Naive B cell (primary cell): ENCODE measurements around the gene CSF3R. TPM values are rescaled to one million over a fixed set of nuclear protein-coding genes. Genes with fewer than 3 reads are reported as not detected.

Experiments
- ATAC-seq, 2 donors: fragments of 150-1000 bp; cut with Tn5 transposase; 2 replicates each; pipeline ENCODE4 v1.10.0; 2021; ENCODE audit warnings: low read depth in 2 of 2, mild to moderate bottlenecking in 2 of 2, moderate library complexity in 2 of 2
- DNase-seq: peaks from one replicate; pipeline ENCODE4 v3.0.0; 2022
- H3K27ac Mint-ChIP-seq, 6 donors: one replicate each; pipeline ENCODE4 v1.8.0; 2020 to 2022; ENCODE audit warnings: mild to moderate bottlenecking in 6 of 6, mixed read lengths in 6 of 6, moderate library complexity in 5 of 6, inconsistent platforms in 2 of 6
- H3K27me3 Mint-ChIP-seq, 3 donors: one replicate each; pipeline ENCODE4 v1.8.0; 2021 to 2022; ENCODE audit warnings: mixed read lengths in 3 of 3, mild to moderate bottlenecking in 1 of 3
- H3K36me3 Mint-ChIP-seq, 2 donors: one replicate each; pipeline ENCODE4 v1.8.0; 2020 to 2022; ENCODE audit warnings: mixed read lengths in 2 of 2, inconsistent platforms in 1 of 2, mild to moderate bottlenecking in 1 of 2
- H3K4me1 Mint-ChIP-seq, 3 donors: one replicate each; pipeline ENCODE4 v1.8.0; 2020 to 2022; ENCODE audit warnings: mixed read lengths in 3 of 3, inconsistent platforms in 1 of 3, mild to moderate bottlenecking in 1 of 3, moderate library complexity in 1 of 3
- H3K4me3 Mint-ChIP-seq, 8 donors: one replicate each; pipeline ENCODE4 v1.8.0; 2020 to 2022; ENCODE audit warnings: mild to moderate bottlenecking in 8 of 8, mixed read lengths in 8 of 8, moderate library complexity in 8 of 8, inconsistent platforms in 2 of 8
- H3K9me3 Mint-ChIP-seq, 7 donors: one replicate each; pipeline ENCODE4 v1.8.0; 2020 to 2022; ENCODE audit warnings: mixed read lengths in 7 of 7, mild to moderate bottlenecking in 5 of 7, inconsistent platforms in 2 of 7, moderate library complexity in 1 of 7
- polyA plus RNA-seq, 6 donors: library from polyadenylated mRNA; unstranded; fragments of 300-500 nt; fragmentation: Illumina TruSeq; gene quantifications; one replicate each; pipeline ENCODE4 v1.2.3, GENCODE V29; 2021; ENCODE audit warnings: low read depth in 6 of 6

Gene CSF3R
- polyA plus RNA-seq, 6 donors from 2014 or later: 0.12 to 4.4 (median 0.78) TPM

DNA sequence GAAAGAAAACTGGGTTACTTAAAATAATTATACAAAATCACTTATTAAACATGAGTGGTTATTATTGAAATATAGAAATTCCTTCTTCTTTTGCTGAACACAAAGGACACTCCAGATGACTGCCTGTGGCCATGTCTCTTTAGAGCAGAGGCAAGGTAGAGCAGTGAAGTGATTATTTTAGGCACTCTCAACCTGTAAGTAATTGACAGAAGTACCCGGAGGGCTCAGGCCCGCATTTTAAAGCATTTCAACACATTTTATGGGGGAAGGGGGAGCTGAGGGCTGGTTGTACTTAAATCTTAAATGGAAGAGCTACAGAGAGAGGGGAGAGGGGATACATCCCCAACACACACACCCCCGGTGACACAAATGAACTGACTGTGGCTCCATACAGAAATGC is 42.7 kb downstream of the CSF3R start:
- Mint-ChIP-seq H3K27ac (no peak overlapping the region), H3K27me3 (no peaks in the 10 kb centered on the region), H3K4me1 (no peaks in the 10 kb centered on the region), H3K4me3 (no peak overlapping the region), H3K9me3 (no peaks in the 10 kb centered on the region), H3K36me3 (no peaks in the 10 kb centered on the region)
- DNase-seq (no peak), ATAC-seq (no peak)

DNA sequence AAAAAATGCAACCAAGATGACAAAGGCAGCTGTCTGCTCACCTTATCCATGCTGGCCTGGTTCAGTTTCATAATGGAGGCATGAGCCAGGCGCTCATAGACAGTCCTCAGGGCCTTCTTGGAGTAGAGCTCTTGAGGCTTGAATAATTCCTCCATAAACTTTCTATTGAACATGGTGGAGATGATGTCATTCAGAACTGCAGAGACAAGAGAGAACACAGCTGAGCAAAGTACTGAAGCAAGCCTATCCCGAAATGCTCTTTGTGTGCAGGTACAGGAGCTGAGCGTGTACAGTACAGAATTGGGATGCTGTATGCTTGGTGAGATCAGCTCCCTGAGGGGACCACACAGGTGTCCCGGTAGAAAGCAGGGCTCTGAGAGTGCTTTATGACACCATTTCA is 44.0 kb downstream of the CSF3R start:
- ATAC-seq: no peak
- H3K27ac Mint-ChIP-seq: no peak overlapping the region
- H3K27me3 Mint-ChIP-seq: no peaks in the 10 kb centered on the region
- H3K9me3 Mint-ChIP-seq: no peaks in the 10 kb centered on the region
- no peak for DNase-seq
- no peaks in the 10 kb centered on the region for H3K36me3 Mint-ChIP-seq
- H3K4me1 Mint-ChIP-seq: no peaks in the 10 kb centered on the region
- H3K4me3 Mint-ChIP-seq: peak overlapping the region in 1 of 8 donors; percentile 3

DNA sequence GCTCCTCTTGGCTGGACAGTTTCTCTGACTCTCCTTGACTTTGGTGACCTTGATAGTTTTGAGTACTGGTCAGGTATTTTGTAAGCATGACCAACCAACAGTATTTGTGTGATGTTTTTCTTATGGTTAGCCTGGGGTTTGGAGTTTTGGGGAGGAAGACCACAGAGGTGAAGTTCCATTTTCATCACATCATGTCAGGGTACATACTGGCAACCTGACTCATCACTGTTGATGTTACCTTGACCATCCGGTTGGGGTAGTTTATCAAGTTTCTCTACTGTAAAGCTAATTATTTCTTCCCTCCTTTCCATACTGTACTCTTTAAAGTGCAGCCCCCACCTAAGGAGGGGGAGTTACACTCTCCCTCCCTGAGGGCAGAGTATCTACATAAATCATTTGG is 45.9 kb downstream of the CSF3R start:
- ATAC-seq: no peak
- DNase-seq: no peak
- Mint-ChIP-seq H3K36me3 (no peaks in the 10 kb centered on the region), H3K27me3 (no peaks in the 10 kb centered on the region), H3K9me3 (no peaks in the 10 kb centered on the region), H3K4me1 (no peaks in the 10 kb centered on the region), H3K4me3 (no peak overlapping the region), H3K27ac (no peak overlapping the region)

DNA sequence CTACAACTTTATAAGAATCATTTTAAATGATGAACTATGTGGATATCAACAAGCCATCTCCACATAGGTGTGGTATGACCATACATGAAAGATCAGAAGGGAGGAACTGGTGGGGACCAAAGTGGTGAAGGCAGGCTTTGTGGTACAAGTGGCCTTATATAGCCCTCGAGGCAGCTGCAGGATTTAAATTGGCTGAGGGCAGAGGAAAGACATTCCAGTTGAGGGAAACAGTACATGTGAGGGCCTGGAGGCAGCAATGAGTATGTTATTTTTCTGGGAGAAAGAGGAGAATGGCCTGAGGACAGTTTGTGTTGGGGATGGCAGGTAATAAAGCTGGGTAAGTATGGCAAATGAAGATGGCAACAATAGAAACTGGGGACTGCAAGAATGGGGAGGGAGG is 49.6 kb downstream of the CSF3R start:
- ATAC-seq (no peak), DNase-seq (no peak)
- no peaks in the 10 kb centered on the region for H3K36me3 Mint-ChIP-seq
- H3K4me3 Mint-ChIP-seq: no peak overlapping the region
- no peaks in the 10 kb centered on the region for H3K4me1 Mint-ChIP-seq
- no peaks in the 10 kb centered on the region for H3K9me3 Mint-ChIP-seq
- H3K27ac Mint-ChIP-seq: no peak overlapping the region
- no peaks in the 10 kb centered on the region for H3K27me3 Mint-ChIP-seq

DNA sequence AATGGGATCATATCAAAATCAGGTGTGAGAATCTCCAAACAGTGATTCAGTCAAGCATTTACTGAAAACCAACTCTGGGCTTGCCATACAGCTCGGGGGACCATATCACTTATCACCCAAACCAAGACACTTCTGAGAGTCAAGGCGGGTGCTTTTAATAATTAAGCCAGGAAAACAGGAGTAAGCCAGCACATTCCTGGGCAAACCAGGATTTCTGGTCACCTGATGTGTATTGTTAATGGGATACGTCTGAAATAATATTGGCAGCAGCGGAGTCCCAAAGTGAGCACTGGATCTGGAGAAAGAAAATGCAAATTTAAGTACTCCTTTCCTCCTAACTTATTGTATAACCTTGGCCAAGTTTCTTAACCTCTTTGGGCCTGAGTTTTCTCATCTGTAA is 50.1 kb downstream of the CSF3R start:
- no peaks in the 10 kb centered on the region for H3K9me3 Mint-ChIP-seq
- no peaks in the 10 kb centered on the region for H3K36me3 Mint-ChIP-seq
- H3K4me1 Mint-ChIP-seq: no peaks in the 10 kb centered on the region
- H3K27me3 Mint-ChIP-seq: no peaks in the 10 kb centered on the region
- no peak for ATAC-seq
- H3K27ac Mint-ChIP-seq: no peak overlapping the region
- no peak overlapping the region for H3K4me3 Mint-ChIP-seq
- no peak for DNase-seq

DNA sequence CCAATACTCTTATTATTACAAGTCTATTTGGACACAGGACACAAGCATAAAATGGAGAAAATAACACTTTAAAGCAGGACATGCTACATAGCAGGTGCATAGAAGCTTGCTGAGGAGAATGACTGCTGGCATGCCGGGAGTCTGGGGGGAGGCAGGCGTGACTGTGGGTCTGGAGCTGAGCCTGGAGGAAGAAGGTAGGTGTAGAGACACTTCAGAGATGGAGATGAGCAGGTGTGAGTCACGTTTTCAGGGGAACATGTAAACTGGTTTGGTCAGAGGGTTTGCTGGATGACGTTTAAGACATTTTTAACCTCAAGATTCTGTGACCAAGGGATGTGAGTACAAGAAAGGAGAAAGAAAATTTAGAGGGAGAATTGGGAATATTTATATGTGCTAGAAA is 56.9 kb downstream of the CSF3R start:
- H3K36me3 Mint-ChIP-seq: no peaks in the 10 kb centered on the region
- no peak for ATAC-seq
- no peaks in the 10 kb centered on the region for H3K9me3 Mint-ChIP-seq
- peaks cover 4% of the 10 kb centered on the region in 3 donors for H3K4me1 Mint-ChIP-seq
- DNase-seq: no peak
- peak overlapping the region in 1 of 6 donors; percentile 49 for H3K27ac Mint-ChIP-seq
- H3K27me3 Mint-ChIP-seq: no peaks in the 10 kb centered on the region
- no peak overlapping the region for H3K4me3 Mint-ChIP-seq

DNA sequence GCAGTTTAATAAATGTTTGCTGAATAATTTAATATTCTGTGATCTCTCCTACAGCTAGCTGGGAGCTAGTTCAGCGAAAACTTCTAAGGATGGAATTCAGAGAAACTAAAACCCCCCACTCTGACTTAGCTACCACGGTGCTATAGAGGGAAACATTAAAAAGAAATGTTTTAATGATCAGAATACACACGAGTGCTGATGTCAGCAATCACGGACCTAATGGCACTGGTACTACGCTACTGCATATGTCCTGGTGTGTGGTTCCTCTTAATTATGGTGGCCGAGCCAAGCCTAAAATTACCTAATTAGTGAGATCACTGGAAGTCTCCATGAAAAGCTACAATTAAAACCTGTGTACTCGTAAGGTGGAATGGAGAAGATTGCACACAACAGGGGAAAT is 61.1 kb downstream of the CSF3R start:
- H3K4me3 Mint-ChIP-seq: peak overlapping the region in 1 of 8 donors; percentile 79
- peak overlapping the region in 1 of 6 donors; percentile 58 for H3K27ac Mint-ChIP-seq
- H3K9me3 Mint-ChIP-seq: no peaks in the 10 kb centered on the region
- no peaks in the 10 kb centered on the region for H3K36me3 Mint-ChIP-seq
- DNase-seq (no peak), ATAC-seq (no peak)
- no peaks in the 10 kb centered on the region for H3K27me3 Mint-ChIP-seq
- H3K4me1 Mint-ChIP-seq: peaks cover 7 to 10% (median 7%) of the 10 kb centered on the region in 3 donors

DNA sequence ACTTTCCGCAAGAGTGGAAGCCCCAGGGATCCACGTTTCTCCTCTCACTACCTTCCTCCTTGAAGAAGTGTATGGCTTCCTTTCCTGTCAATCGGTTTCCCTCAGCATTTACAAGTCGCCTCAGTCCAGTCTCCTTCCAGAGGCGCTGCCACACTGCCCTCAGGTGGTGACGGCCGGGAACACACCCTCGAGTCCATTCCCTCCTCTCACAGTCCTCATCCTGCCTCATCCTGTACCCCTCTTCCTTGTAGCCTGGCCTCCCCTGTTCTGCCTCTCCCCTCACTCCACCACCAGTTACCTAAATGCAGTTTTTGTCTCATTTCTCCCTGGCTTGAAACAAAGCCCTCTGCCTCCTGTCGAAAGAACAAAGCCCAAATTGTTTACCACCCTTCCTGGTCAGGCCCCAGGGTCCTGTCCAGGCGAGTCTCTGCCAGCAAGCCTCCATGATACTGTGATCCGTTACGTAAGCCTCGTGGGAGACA is 61.8 kb downstream of the CSF3R start:
- peak; percentile 94 to 98 for ATAC-seq
- H3K9me3 Mint-ChIP-seq: no peaks in the 10 kb centered on the region
- peak overlapping the region in 4 of 6 donors; percentile 30 to 76 (median 65) for H3K27ac Mint-ChIP-seq
- H3K4me3 Mint-ChIP-seq: no peak overlapping the region
- DNase-seq: peak; percentile 81
- H3K4me1 Mint-ChIP-seq: peaks cover 7 to 10% (median 7%) of the 10 kb centered on the region in 3 donors
- no peaks in the 10 kb centered on the region for H3K36me3 Mint-ChIP-seq
- no peaks in the 10 kb centered on the region for H3K27me3 Mint-ChIP-seq

DNA sequence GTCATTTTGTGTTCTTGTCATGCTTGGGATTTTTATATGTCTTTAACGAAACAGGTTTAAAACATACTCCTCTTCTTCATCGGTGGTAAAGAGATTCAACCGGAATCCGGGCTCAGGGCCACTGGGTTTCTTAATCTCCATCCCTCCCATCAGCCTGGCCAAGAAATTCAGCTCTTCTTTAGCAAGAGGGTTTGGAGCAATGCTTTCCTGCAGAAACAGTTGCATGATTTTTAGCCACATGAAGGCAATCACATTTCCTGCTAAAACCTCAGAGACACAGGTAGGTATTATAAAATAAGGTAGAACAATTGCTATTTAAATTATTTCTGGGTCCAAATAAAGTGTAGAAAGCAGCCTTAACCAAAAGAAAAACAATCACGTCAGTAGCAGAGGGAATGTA is 62.3 kb downstream of the CSF3R start:
- no peak for ATAC-seq
- Mint-ChIP-seq H3K27me3 (no peaks in the 10 kb centered on the region), H3K9me3 (no peaks in the 10 kb centered on the region), H3K4me3 (no peak overlapping the region), H3K36me3 (no peaks in the 10 kb centered on the region), H3K4me1 (peaks cover 7 to 10% (median 7%) of the 10 kb centered on the region in 3 donors), H3K27ac (peak overlapping the region in 1 of 6 donors; percentile 56)
- DNase-seq: no peak

DNA sequence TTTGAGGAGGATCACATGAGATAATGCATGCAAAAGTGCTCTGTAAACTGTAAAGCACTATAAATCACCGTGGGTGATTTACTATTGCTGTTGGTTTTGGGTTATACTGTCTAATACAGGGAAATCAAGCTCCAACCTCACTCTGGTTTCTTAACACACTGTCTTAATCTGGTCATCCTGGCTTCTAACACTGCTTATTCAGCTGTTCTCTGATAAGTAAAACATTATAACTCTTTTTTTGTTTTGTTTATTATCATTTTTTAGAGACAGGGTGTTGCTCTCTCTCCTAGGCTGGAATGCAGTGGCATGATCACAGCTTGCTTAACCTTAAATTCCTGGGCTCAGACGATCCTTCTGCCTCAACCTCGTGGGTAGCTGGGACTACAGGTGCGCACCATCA is 63.1 kb downstream of the CSF3R start:
- no peak overlapping the region for H3K4me3 Mint-ChIP-seq
- no peaks in the 10 kb centered on the region for H3K9me3 Mint-ChIP-seq
- no peak for DNase-seq
- ATAC-seq: no peak
- peaks cover 7 to 10% (median 10%) of the 10 kb centered on the region in 3 donors for H3K4me1 Mint-ChIP-seq
- H3K27ac Mint-ChIP-seq: no peak overlapping the region
- no peaks in the 10 kb centered on the region for H3K27me3 Mint-ChIP-seq
- no peaks in the 10 kb centered on the region for H3K36me3 Mint-ChIP-seq

DNA sequence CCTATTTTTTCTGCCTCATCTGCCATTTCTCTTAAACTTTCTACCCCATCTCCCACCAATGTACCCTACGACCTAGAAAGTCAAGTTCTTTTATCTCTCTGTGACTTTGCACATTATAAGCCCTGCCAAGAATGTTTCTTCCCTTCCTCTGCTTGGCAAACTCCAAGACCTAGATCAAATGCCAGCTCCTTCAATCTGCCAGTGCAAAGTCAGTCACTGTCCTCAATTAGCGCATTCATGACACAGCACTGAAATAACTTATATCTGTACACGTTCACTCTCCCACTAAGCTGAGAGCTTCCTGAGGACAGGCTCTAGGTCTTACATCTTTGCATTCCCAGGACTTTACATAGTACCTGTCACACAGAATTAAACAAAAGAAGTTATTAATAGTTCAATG is 63.6 kb downstream of the CSF3R start:
- Mint-ChIP-seq H3K27me3 (no peaks in the 10 kb centered on the region), H3K4me1 (peaks cover 7 to 13% (median 13%) of the 10 kb centered on the region in 3 donors), H3K9me3 (no peaks in the 10 kb centered on the region), H3K4me3 (no peak overlapping the region), H3K27ac (no peak overlapping the region), H3K36me3 (no peaks in the 10 kb centered on the region)
- DNase-seq: no peak
- no peak for ATAC-seq

DNA sequence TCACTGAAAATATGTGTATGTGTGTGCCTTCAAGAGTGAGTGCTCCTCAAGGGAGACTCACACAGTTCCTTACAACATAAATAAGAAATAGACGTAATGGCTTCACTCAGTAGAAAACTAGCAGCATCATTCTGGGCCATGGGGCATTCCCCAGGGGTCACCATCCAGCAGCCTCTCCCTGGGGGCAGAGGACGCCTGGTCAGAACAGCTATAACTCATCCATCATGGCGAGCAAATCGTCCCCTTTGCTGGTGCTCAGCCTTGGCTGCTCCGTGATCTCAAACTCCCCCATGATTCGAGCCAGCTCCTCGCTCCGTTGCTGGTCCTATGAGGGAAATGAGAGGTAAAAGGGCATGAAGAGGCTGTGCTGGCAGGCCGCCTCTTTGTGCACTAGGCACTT is 64.8 kb downstream of the CSF3R start:
- no peak overlapping the region for H3K4me3 Mint-ChIP-seq
- no peaks in the 10 kb centered on the region for H3K27me3 Mint-ChIP-seq
- H3K36me3 Mint-ChIP-seq: no peaks in the 10 kb centered on the region
- DNase-seq (no peak), ATAC-seq (no peak)
- peak overlapping the region in 1 of 6 donors; percentile 82 for H3K27ac Mint-ChIP-seq
- no peaks in the 10 kb centered on the region for H3K9me3 Mint-ChIP-seq
- peaks cover 7 to 18% (median 14%) of the 10 kb centered on the region in 3 donors for H3K4me1 Mint-ChIP-seq
